B cell (primary cell): ENCODE results near the gene TMEM86B. TPM values are rescaled to one million over a fixed set of nuclear protein-coding genes. Genes with fewer than 3 reads are reported as not detected.

Source experiments
- ATAC-seq: fragments of 200-7000 bp; cut with Tn5 transposase; one replicate; pipeline ENCODE4 v1.10.0; 2021; ENCODE audit warnings: low read depth, mild to moderate bottlenecking, moderate number of reproducible peaks, moderate library complexity
- CTCF ChIA-PET: fragments of 350-600 bp; sonication (Branson Sonifier 250); formaldehyde crosslinking; loops from one replicate; lab custom pipeline; 2021; ENCODE audit warnings: antibody characterized with exemption, inconsistent platforms; lab: Charles Lee
- POLR2A ChIA-PET: fragments of 350-600 bp; sonication (Branson Sonifier 250); formaldehyde crosslinking; loops from one replicate; lab custom pipeline; 2021; ENCODE audit warnings: antibody characterized with exemption; lab: Charles Lee
- DNase-seq: peaks from one replicate; pipeline ENCODE4 v3.0.0; 2013
- H2AFZ ChIP-seq: 2 replicates; pipeline ENCODE4 v1.6.1; 2012; ENCODE audit warnings: mild to moderate bottlenecking, low read depth, low read length; ENCODE audit not compliant: insufficient read depth, poor library complexity, severe bottlenecking
- H3K27ac ChIP-seq, 2 donors: 1 replicate in 1 of 2; 2 replicates in 1 of 2; pipeline ENCODE4 v1.5.1; 2012 to 2013; ENCODE audit warnings: low read length in 2 of 2, mild to moderate bottlenecking in 2 of 2, moderate library complexity in 1 of 2
- H3K27me3 ChIP-seq, 4 experiments: fragments of 200-600 bp in 1 of 4; sonication (generic) in 1 of 4; replicated peaks in 1 of 4; 1 replicate in 2 of 4; 2 replicates in 2 of 4; pipeline versions ENCODE4 v1.6.1 to v1.7.0; 2013 to 2016; ENCODE audit warnings: low read length in 3 of 4, mild to moderate bottlenecking in 2 of 4, mixed read lengths in 1 of 4, moderate library complexity in 1 of 4; ENCODE audit not compliant: insufficient read depth in 4 of 4, control insufficient read depth in 3 of 4; ENCODE audit errors: control extremely low read depth in 1 of 4
- H3K36me3 ChIP-seq, 2 experiments: replicated peaks in 1 of 2; 1 replicate in 1 of 2; 2 replicates in 1 of 2; pipeline versions ENCODE4 v1.6.1 to v1.7.1; 2013; ENCODE audit warnings: low read length in 1 of 2; ENCODE audit not compliant: insufficient read depth in 2 of 2, control insufficient read depth in 1 of 2; ENCODE audit errors: control extremely low read depth in 1 of 2, extremely low read depth in 1 of 2
- H3K4me1 ChIP-seq, 2 donors: fragments of 200-600 bp in 1 of 2; sonication (generic) in 1 of 2; 1 replicate in 1 of 2; 2 replicates in 1 of 2; pipeline versions ENCODE4 v1.5.1 to v1.6.1; 2013 to 2017; ENCODE audit warnings: low read length in 2 of 2; ENCODE audit not compliant: control insufficient read depth in 2 of 2, insufficient read depth in 2 of 2
- H3K4me2 ChIP-seq: replicated peaks from 2 replicates; pipeline ENCODE3; 2012; ENCODE audit warnings: mild to moderate bottlenecking, low read depth, low read length; ENCODE audit not compliant: poor library complexity, severe bottlenecking
- H3K4me3 ChIP-seq, 5 experiments: fragments of 200-600 bp in 1 of 5; sonication (generic) in 1 of 5; 1 replicate in 3 of 5; 2 replicates in 2 of 5; pipeline versions ENCODE4 v1.5.1 to v1.7.0; 2011 to 2016; ENCODE audit warnings: low read length in 4 of 5, mild to moderate bottlenecking in 4 of 5, low read depth in 2 of 5, control low read depth in 1 of 5, moderate library complexity in 1 of 5; ENCODE audit not compliant: insufficient read depth in 1 of 5; ENCODE audit errors: control extremely low read depth in 1 of 5, extremely low read depth in 1 of 5
- H3K79me2 ChIP-seq: fragments of 200-600 bp; sonication (generic); one replicate; pipeline ENCODE4 v1.6.0; 2016; ENCODE audit warnings: low read length; ENCODE audit not compliant: control insufficient read depth, insufficient read depth
- H3K9ac ChIP-seq: fragments of 200-600 bp; sonication (generic); 2 replicates; pipeline ENCODE4 v1.6.1; 2017; ENCODE audit warnings: mild to moderate bottlenecking, low read length, moderate library complexity
- H3K9me3 ChIP-seq, 3 donors: one replicate each; pipeline versions ENCODE4 v1.6.1 to v1.7.1; 2013; ENCODE audit warnings: low read length in 2 of 3; ENCODE audit not compliant: control insufficient read depth in 2 of 3, insufficient read depth in 1 of 3; ENCODE audit errors: control extremely low read depth in 1 of 3
- H4K20me1 ChIP-seq: 2 replicates; pipeline ENCODE4 v1.6.0; 2012; ENCODE audit warnings: mild to moderate bottlenecking, low read length; ENCODE audit not compliant: insufficient read depth, control insufficient read depth, poor library complexity, severe bottlenecking
- H3K27ac Mint-ChIP-seq: one replicate; pipeline ENCODE4 v1.8.0; 2021; ENCODE audit warnings: mixed read lengths
- H3K27me3 Mint-ChIP-seq: one replicate; pipeline ENCODE4 v1.8.0; 2021; ENCODE audit warnings: mixed read lengths
- H3K4me1 Mint-ChIP-seq: one replicate; pipeline ENCODE4 v1.8.0; 2021; ENCODE audit warnings: mixed read lengths
- H3K4me3 Mint-ChIP-seq: one replicate; pipeline ENCODE4 v1.8.0; 2021; ENCODE audit warnings: mixed read lengths
- H3K9me3 Mint-ChIP-seq: one replicate; pipeline ENCODE4 v1.8.0; 2022; ENCODE audit warnings: mixed read lengths; ENCODE audit not compliant: insufficient read depth
- EZH2 ChIP-seq: IDR thresholded peaks from 2 replicates; pipeline ENCODE4 v1.6.1; 2012; ENCODE audit warnings: borderline replicate concordance, low read depth, mild to moderate bottlenecking, moderate library complexity, low read length; ENCODE audit not compliant: insufficient read depth, poor library complexity, severe bottlenecking
- WGBS: methylation state at CpG from one replicate; pipeline ENCODE4 v1.1.5; 2013; ENCODE audit warnings: missing lambda C conversion rate; ENCODE audit not compliant: insufficient coverage; 5-methylcytosine and 5-hydroxymethylcytosine counted together
- intact Hi-C: fragments of 100-400 bp; cut with micrococcal nuclease; formaldehyde crosslinking; loops from one replicate; pipeline ENCODE4 v1.10.0; 2022
- polyA plus RNA-seq: library from polyadenylated mRNA; depleted of rRNA; stranded (reverse); fragments of >200 nt; gene quantifications from 2 replicates; pipeline ENCODE4 v1.2.3, GENCODE V29; 2012
- total RNA-seq, 2 donors: library from RNA; stranded (reverse); fragments of 120-200 nt in 1 of 2; gene quantifications; 1 replicate in 1 of 2; 2 replicates in 1 of 2; pipeline versions ENCODE4 v1.2.3 to v1.2.4, GENCODE V29; 2013 to 2022
- TF ChIP-seq, protein P1 (sequence below): fragments of 200-600 bp; IDR thresholded peaks from one replicate; pipeline ENCODE4 v1.8.0; 2022; ENCODE audit warnings: antibody characterized with exemption, mild to moderate bottlenecking

Gene TMEM86B
- total and polyA plus RNA-seq, 2 donors (not counting 1 experiment from before 2014, with no cell fraction given): 13.6 to 20.7 TPM

GRCh38 chr19:55258828-55259539 is 30.4 kb upstream of the TMEM86B start, which contains the start of gene PPP6R1:
TSS of gene PPP6R1 (minus strand) at chr19:55259017. CDS start at chr19:55247103, 11,914 bp downstream.
- Mint-ChIP-seq H3K9me3 (no peaks in the 10 kb centered on the region), H3K4me3 (peak within 1 kb of the TSS; percentile 96), H3K27me3 (no peaks in the 10 kb centered on the region), H3K27ac (peak within 1 kb of the TSS; percentile 99), H3K4me1 (peaks cover 52% of the 10 kb centered on the region)
- H2AFZ ChIP-seq: peak within 1 kb of the TSS; percentile 69
- peak within 1 kb of the TSS; percentile 70 to 90 (median 80) for H3K4me3 ChIP-seq
- H3K27ac ChIP-seq: peak within 1 kb of the TSS; percentile 67 to 96
- intact Hi-C loops: loop anchor here (1.0 to 10.0 kb wide), 12 partner anchors 17 to 395 kb away; partner anchors contain the start of genes HSPBP1, ISOC2, KMT5C and RPL28
- peak within 1 kb of the TSS; percentile 97 for H3K4me2 ChIP-seq
- CTCF ChIA-PET: interaction anchor here (0.9 to 1.8 kb wide), 12 partner anchors 21 to 348 kb away, joined by 3 to 14 read pairs (median 4); partner anchors contain the start of genes HSPBP1, ISOC2, KMT5C and TMEM238
- peaks cover 0 to 2% of the 10 kb centered on the region in 2 experiments for H3K36me3 ChIP-seq
- POLR2A ChIA-PET: interaction anchor here (0.6 to 2.3 kb wide), 13 partner anchors 8 to 383 kb away, joined by 3 to 23 read pairs (median 5); partner anchors contain the start of genes FIZ1, HSPBP1, SYT5 and TMEM238
- ATAC-seq (peak; percentile 77), DNase-seq (peak; percentile 98)
- TF ChIP-seq, protein P1, sequence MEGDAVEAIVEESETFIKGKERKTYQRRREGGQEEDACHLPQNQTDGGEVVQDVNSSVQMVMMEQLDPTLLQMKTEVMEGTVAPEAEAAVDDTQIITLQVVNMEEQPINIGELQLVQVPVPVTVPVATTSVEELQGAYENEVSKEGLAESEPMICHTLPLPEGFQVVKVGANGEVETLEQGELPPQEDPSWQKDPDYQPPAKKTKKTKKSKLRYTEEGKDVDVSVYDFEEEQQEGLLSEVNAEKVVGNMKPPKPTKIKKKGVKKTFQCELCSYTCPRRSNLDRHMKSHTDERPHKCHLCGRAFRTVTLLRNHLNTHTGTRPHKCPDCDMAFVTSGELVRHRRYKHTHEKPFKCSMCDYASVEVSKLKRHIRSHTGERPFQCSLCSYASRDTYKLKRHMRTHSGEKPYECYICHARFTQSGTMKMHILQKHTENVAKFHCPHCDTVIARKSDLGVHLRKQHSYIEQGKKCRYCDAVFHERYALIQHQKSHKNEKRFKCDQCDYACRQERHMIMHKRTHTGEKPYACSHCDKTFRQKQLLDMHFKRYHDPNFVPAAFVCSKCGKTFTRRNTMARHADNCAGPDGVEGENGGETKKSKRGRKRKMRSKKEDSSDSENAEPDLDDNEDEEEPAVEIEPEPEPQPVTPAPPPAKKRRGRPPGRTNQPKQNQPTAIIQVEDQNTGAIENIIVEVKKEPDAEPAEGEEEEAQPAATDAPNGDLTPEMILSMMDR: no peak
- no peaks in the 10 kb centered on the region for H3K27me3 ChIP-seq
- H4K20me1 ChIP-seq: peaks cover 39% of the 10 kb centered on the region
- H3K4me1 ChIP-seq: peaks cover 43 to 49% of the 10 kb centered on the region in 2 donors
- under 1% methylated on average over 73 of the region's 76 CpGs for WGBS
- peak within 1 kb of the TSS; percentile 88 for H3K9ac ChIP-seq
- H3K9me3 ChIP-seq: no peaks in the 10 kb centered on the region
- peaks cover 70% of the 10 kb centered on the region for H3K79me2 ChIP-seq

- ATAC-seq (peak; percentile 2), DNase-seq (no peak)
- TF ChIP-seq EZH2: no peak
- TF ChIP-seq, protein P1: no peak
- ChIA-PET POLR2A (interaction anchor here (1.1 to 2.3 kb wide), 6 partner anchors 22 to 384 kb away, joined by 3 to 23 read pairs (median 8); partner anchors contain the start of genes HSPBP1, TMEM238, UBE2S and ZNF628), CTCF (interaction anchor here (0.9 to 1.8 kb wide), 5 partner anchors 34 to 245 kb away, joined by 3 to 14 read pairs (median 4); partner anchors contain the start of gene KMT5C)
- H3K27me3 Mint-ChIP-seq: no peaks in the 10 kb centered on the region
- H2AFZ ChIP-seq: peak overlapping the region; percentile 69
- H3K4me3 ChIP-seq: peak overlapping the region; percentile 39 to 90 (median 80)
- H3K27me3 ChIP-seq: no peaks in the 10 kb centered on the region
- peak overlapping the region; percentile 99 for H3K27ac Mint-ChIP-seq
- peaks cover 0 to 2% of the 10 kb centered on the region in 2 experiments for H3K36me3 ChIP-seq
- peak overlapping the region; percentile 67 to 96 for H3K27ac ChIP-seq
- H3K9me3 ChIP-seq: no peaks in the 10 kb centered on the region
- peak overlapping the region; percentile 94 for H3K4me3 Mint-ChIP-seq
- H3K4me1 ChIP-seq: peaks cover 46 to 55% of the 10 kb centered on the region in 2 donors
- WGBS: under 1% methylated on average over 53 of the region's 53 CpGs
- H3K79me2 ChIP-seq: peaks cover 70% of the 10 kb centered on the region
- no peaks in the 10 kb centered on the region for H3K9me3 Mint-ChIP-seq
- peaks cover 41% of the 10 kb centered on the region for H4K20me1 ChIP-seq
- intact Hi-C loops: loop anchor here (10.0 kb wide), 2 partner anchors 346 to 376 kb away; partner anchors contain the start of genes ZNF524 and ZNF865
- peak overlapping the region; percentile 88 for H3K9ac ChIP-seq
- peak overlapping the region; percentile 97 for H3K4me2 ChIP-seq
- peaks cover 57% of the 10 kb centered on the region for H3K4me1 Mint-ChIP-seq
Measured at GRCh38 chr19:55258476-55258827, 29.9 kb upstream of the TMEM86B start.
